GM18511 (cell line): Measurements from ENCODE around the gene IL4I1.

Source experiments
- ATAC-seq: cut with Tn5 transposase; IDR thresholded peaks from one replicate; pipeline ENCODE4 v1.9.1; 2021; ENCODE audit warnings: mild to moderate bottlenecking, moderate library complexity; ENCODE audit not compliant: unreplicated experiment

The IL4I1 gene

GRCh38 chr19:49904136-49904535 is 7.4 kb upstream of the IL4I1 start:
- ATAC-seq, result no peak

GRCh38 chr19:49895566-49896297 is 955 bp downstream of the IL4I1 start:
- ATAC-seq, result no peak

- ATAC-seq, result no peak
Observed at GRCh38 chr19:49894879-49895565, 1.7 kb downstream of the IL4I1 start.

- no peak for ATAC-seq
Observed at GRCh38 chr19:49894011-49894664, 2.5 kb downstream of the IL4I1 start.

GRCh38 chr19:49892716-49893115 is 4.0 kb downstream of the IL4I1 start:
- ATAC-seq, result no peak

GRCh38 chr19:49891393-49891792 is 5.3 kb downstream of the IL4I1 start:
- no peak for ATAC-seq

- no peak for ATAC-seq
Observed at GRCh38 chr19:49890349-49891311, 6.1 kb downstream of the IL4I1 start.

GRCh38 chr19:49889687-49890348 is 6.9 kb downstream of the IL4I1 start:
- ATAC-seq, result no peak

- ATAC-seq, result no peak
Observed at GRCh38 chr19:49889038-49889686, 7.5 kb downstream of the IL4I1 start.

- no peak for ATAC-seq
Observed at GRCh38 chr19:49888510-49888824, 8.2 kb downstream of the IL4I1 start.

GRCh38 chr19:49887665-49888509 is 8.8 kb downstream of the IL4I1 start:
- no peak for ATAC-seq

GRCh38 chr19:49887037-49887664 is 9.5 kb downstream of the IL4I1 start:
- ATAC-seq, result no peak

GRCh38 chr19:49884760-49885159 is 11.9 kb downstream of the IL4I1 start:
- ATAC-seq, result no peak

GRCh38 chr19:49884109-49884508 is 12.6 kb downstream of the IL4I1 start:
- no peak for ATAC-seq

GRCh38 chr19:49883094-49883493 is 13.6 kb downstream of the IL4I1 start:
- no peak for ATAC-seq

- no peak for ATAC-seq
Observed at GRCh38 chr19:49882643-49883042, 14.0 kb downstream of the IL4I1 start.

GRCh38 chr19:49881672-49882394 is 14.9 kb downstream of the IL4I1 start:
- no peak for ATAC-seq

- no peak for ATAC-seq
Observed at GRCh38 chr19:49881186-49881585, 15.5 kb downstream of the IL4I1 start.
